D721Med (cell line): ENCODE results near the gene TBC1D1.

Experiments
- DNase-seq: peaks from one replicate; pipeline ENCODE4 v3.0.0; 2011; ENCODE audit warnings: low spot score; ENCODE audit not compliant: insufficient read length
- FAIRE-seq: peaks from 2 replicates; lab custom pipeline; 2011; peaks lifted over from hg19 to GRCh38; lab: Jason Lieb, UNC
- TF ChIP-seq, protein P1 (sequence below): IDR thresholded peaks from 2 replicates; pipeline ENCODE4 v1.5.1; 2012; ENCODE audit warnings: mild to moderate bottlenecking, control low read depth; ENCODE audit not compliant: insufficient read depth; ENCODE audit errors: missing control alignments

Gene TBC1D1

DNA sequence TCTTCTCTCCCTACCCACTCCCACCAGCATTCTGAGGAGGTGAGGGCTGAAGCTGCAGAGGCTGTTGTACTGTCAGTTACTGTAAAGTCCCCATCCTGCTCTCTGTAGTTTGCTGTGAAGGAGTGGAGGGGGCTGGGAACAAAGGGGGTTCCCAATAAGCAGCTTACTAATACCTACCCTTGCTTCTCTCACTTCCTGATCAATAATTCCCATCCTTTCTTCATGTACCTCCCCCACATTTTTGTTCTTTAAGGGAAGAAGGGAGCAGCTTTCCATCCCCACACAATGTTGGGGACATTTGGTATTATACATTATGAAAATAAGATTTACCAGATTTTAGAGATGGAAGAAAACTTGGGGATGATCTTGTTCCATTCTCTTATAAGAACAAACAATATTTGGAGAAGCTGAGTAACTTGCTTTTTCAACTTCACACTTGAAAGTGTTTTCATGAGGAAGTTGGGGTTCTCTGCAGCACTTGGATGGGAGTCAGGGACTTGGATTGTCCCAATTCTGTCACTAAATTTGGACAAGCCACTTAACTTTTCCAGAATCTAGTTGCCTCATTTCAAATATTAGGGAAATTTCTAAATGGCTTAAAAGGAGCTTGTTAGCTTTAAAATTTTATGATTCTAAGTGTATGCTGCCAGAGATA is 5.4 kb downstream of the TBC1D1 start:
- TF ChIP-seq, protein P1, sequence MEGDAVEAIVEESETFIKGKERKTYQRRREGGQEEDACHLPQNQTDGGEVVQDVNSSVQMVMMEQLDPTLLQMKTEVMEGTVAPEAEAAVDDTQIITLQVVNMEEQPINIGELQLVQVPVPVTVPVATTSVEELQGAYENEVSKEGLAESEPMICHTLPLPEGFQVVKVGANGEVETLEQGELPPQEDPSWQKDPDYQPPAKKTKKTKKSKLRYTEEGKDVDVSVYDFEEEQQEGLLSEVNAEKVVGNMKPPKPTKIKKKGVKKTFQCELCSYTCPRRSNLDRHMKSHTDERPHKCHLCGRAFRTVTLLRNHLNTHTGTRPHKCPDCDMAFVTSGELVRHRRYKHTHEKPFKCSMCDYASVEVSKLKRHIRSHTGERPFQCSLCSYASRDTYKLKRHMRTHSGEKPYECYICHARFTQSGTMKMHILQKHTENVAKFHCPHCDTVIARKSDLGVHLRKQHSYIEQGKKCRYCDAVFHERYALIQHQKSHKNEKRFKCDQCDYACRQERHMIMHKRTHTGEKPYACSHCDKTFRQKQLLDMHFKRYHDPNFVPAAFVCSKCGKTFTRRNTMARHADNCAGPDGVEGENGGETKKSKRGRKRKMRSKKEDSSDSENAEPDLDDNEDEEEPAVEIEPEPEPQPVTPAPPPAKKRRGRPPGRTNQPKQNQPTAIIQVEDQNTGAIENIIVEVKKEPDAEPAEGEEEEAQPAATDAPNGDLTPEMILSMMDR: no peak
- DNase-seq (no peak), FAIRE-seq (no peak)

DNA sequence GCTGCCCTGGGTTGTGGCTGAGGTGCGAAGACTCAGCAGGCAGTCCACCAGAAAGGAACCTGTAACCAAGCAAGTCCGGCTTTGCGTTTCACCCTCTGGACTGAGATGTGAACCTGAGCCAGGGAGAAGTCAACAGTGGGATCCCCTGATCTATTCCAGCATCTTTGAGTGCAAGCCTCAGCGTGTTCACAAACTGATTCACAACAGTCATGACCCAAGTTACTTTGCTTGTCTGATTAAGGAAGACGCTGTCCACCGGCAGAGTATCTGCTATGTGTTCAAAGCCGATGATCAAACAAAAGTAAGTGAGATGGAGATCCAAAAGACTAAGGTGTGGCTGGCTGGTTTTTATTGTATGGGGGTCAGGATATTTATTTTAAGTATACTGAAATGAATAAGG is 11.3 kb downstream of the TBC1D1 start:
- TF ChIP-seq, protein P1: no peak
- no peak for DNase-seq
- FAIRE-seq: no peak

DNA sequence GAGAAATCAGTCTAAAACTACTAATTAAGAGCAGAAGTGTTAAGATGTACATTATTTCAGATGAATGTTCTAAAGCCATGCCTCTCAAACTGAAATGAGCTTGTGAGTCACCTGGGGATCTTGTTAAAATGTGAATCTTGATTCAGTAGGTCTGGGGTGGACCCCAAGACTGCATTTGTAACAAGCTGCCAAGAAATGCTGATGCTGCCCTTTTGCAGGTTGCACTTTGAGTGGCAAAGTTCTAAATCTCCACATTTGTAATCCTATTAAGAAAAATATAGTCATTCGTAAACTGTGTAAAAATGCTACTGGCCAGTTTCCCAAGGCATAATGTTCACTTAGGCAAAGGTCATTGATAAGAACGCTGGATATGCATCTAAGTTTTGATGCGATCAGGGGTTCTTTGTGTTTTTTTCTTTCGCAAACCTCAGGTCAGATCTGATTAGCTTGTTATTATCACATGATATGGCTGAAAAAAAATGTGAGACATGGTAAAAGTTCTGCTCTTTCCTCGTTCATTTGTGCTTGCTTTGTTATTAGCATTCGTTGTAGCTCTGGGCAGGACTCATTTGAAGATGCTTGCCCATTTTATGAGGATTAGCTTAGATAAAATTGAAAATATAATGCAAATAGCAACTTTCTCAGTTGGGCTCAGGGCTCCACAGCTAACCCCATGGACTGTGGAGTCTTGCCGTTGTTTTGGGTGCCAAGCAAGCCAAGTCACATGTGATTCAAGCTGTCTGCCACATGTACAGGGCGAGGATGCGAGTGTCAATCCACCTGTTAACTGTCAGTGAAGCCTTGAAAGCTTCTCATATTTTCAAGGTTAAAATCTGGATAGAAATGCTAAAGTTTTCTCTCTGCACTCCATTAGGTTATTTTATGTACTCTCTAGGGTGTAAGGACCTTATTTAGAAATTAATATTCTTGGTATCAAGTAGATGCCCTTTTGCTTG is 12.1 kb downstream of the TBC1D1 start:
- no peak for DNase-seq
- FAIRE-seq: no peak
- TF ChIP-seq, protein P1: no peak

DNA sequence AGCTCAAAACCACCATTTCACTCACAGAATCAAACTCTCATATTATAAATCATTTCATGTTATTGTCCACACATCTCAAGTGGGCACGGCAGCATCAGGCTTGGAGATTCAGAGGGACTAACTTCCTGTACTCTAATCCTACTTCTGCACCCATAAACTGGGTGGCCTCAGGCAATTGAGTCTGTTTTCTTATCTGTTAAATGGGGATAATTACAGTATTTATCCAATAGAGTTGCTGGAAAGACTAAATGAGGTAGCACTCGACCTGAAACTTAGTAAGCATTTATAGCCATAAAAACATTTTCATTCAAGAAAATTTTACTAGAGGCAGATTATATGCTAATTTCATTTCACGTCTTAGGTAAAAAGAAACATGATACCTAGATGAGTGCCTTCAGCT is 13.0 kb downstream of the TBC1D1 start:
- TF ChIP-seq, protein P1: no peak
- FAIRE-seq (no peak), DNase-seq (no peak)

DNA sequence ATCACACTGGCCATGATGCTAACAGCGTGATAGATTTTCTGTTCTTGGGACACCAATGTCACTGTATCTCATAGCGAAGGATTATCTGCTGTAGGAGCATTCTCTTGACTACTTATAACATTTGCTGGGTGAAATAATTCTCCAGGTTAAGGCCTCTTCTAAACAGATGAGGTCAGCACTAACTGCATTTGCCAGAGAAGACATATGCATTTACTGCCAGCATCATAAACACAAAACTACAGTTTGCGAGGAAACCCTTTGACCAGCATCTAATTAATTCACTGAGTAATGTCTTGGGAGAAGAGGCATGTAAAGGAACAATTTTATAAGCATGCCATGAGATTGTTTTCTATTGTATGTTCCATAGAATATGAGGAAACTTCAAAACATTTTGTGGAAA is 13.9 kb downstream of the TBC1D1 start:
- TF ChIP-seq, protein P1: no peak
- DNase-seq (no peak), FAIRE-seq (no peak)

DNA sequence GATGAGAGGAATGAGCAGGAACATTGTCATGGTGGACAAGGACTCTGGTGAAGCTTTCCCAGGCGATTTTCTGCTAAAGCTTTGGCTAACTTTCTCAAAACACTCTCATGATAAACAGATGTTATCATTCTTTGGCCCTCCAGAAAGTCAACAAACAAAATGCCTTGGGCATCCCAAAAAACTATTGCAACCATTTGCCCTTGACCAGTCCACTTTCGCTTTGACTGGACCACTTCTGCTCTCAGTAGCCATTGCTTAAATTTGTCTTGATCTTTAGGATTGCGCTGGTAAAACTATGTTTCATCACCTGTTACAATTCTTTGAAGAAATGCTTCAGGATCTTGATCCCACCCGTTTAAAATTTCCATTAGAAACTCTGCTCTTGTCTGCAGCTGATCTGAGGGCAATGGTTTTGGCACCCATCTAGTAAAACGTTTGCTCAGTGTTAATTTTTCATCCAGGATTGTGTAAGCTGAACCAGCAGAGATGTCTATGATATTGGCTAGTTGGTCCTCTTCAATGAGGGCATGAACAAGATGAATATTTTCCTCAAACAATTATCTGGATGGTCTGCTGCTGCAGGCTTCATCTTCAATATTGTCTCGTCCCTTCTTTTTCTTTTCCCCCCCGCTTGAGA is 14.8 kb downstream of the TBC1D1 start:
- TF ChIP-seq, protein P1: no peak
- DNase-seq: no peak
- no peak for FAIRE-seq
